K562 (cell line): Measurements from ENCODE around the gene NDRG4. TPM values are rescaled to one million over a fixed set of nuclear protein-coding genes. Genes with fewer than 3 reads are reported as not detected.
A peak's percentile ranks its signal among the peaks of the same experiment; 100 is the strongest.

ENCODE experiments used
- CEBPZ ChIP-seq: fragments of 150-350 bp; IDR thresholded peaks from 2 replicates; pipeline ENCODE4 v1.6.1; 2014; ENCODE audit warnings: low read depth, mild to moderate bottlenecking, low read length, borderline replicate concordance
- CTBP1 ChIP-seq: fragments of 450-650 bp; IDR thresholded peaks from 2 replicates; pipeline ENCODE4 v1.6.1; 2016; ENCODE audit warnings: borderline replicate concordance
- ELF4 ChIP-seq: fragments of 450-650 bp; formaldehyde crosslinking; IDR thresholded peaks from 2 replicates; pipeline ENCODE4 v1.4.0; 2022; ENCODE audit warnings: missing genetic modification characterization
- FOS ChIP-seq: IDR thresholded peaks from 3 replicates; pipeline ENCODE4 v1.6.1; 2011; ENCODE audit not compliant: insufficient read length; ENCODE audit errors: extremely low read depth
- FOXJ3 ChIP-seq: sonication (generic); formaldehyde crosslinking; IDR thresholded peaks from 2 replicates; pipeline ENCODE4 v1.4.0; 2020; ENCODE audit warnings: mild to moderate bottlenecking, missing genetic modification reagents
- KLF16 ChIP-seq: IDR thresholded peaks from 2 replicates; pipeline ENCODE4 v1.6.1; 2016; ENCODE audit warnings: antibody characterized with exemption
- L3MBTL2 ChIP-seq: fragments of 450-650 bp; IDR thresholded peaks from 2 replicates; pipeline ENCODE4 v1.6.1; 2016; ENCODE audit warnings: mild to moderate bottlenecking, moderate library complexity
- MYBL2 ChIP-seq, 2 experiments: fragments of 450-650 bp in 1 of 2; sonication (generic) in 1 of 2; formaldehyde crosslinking in 1 of 2; IDR thresholded peaks; 2 replicates each; pipeline versions ENCODE4 v1.6.1 to v1.8.1; 2017 to 2022; ENCODE audit warnings: borderline replicate concordance in 1 of 2, inconsistent platforms in 1 of 2, low read depth in 1 of 2, mild to moderate bottlenecking in 1 of 2, missing genetic modification reagents in 1 of 2, moderate library complexity in 1 of 2
- NCOA4 ChIP-seq: fragments of 450-650 bp; IDR thresholded peaks from 2 replicates; pipeline ENCODE4 v1.6.1; 2018; ENCODE audit warnings: mild to moderate bottlenecking; ENCODE audit not compliant: partially characterized antibody
- PBX2 ChIP-seq, 2 experiments: IDR thresholded peaks in 1 of 2; conservative IDR thresholded peaks in 1 of 2; 2 replicates each; pipeline ENCODE4 v1.6.1; 2016; ENCODE audit warnings: low read depth in 2 of 2, mild to moderate bottlenecking in 1 of 2, missing compliant biosample characterization in 1 of 2, missing genetic modification characterization in 1 of 2, moderate library complexity in 1 of 2
- PHF21A ChIP-seq: fragments of 450-650 bp; IDR thresholded peaks from 2 replicates; pipeline ENCODE4 v1.6.1; 2017; ENCODE audit warnings: low read depth, borderline replicate concordance
- POLR3G ChIP-seq: IDR thresholded peaks from 2 replicates; pipeline ENCODE4 v1.6.1; 2011; ENCODE audit not compliant: insufficient read length, insufficient replicate concordance; ENCODE audit errors: extremely low read depth
- RAD51 ChIP-seq: fragments of 450-650 bp; IDR thresholded peaks from 2 replicates; pipeline ENCODE4 v1.7.1; 2016; ENCODE audit warnings: low read depth, mild to moderate bottlenecking, borderline replicate concordance
- TARDBP ChIP-seq: fragments of 450-650 bp; IDR thresholded peaks from 2 replicates; pipeline ENCODE4 v1.6.1; 2016
- TSC22D4 ChIP-seq: fragments of 450-650 bp; IDR thresholded peaks from 2 replicates; pipeline ENCODE4 v1.6.1; 2016; ENCODE audit warnings: missing genetic modification characterization, missing biosample characterization, control low read depth
- UBTF ChIP-seq, 2 experiments: IDR thresholded peaks; 2 replicates each; pipeline ENCODE4 v1.6.1; 2012; ENCODE audit warnings: improper control_type of control experiment in 2 of 2, low read depth in 2 of 2, low read length in 2 of 2, borderline replicate concordance in 1 of 2
- YBX1 ChIP-seq: fragments of 450-650 bp; IDR thresholded peaks from 2 replicates; pipeline ENCODE4 v1.7.1; 2016; ENCODE audit warnings: mild to moderate bottlenecking
- ZC3H11A ChIP-seq: IDR thresholded peaks from 2 replicates; pipeline ENCODE4 v1.6.1; 2012; ENCODE audit warnings: low read depth, low read length, improper control_type of control experiment
- ZNF695 ChIP-seq: fragments of 450-650 bp; formaldehyde crosslinking; IDR thresholded peaks from 2 replicates; pipeline ENCODE4 v1.4.0; 2020; ENCODE audit warnings: mild to moderate bottlenecking, moderate library complexity
- polyA plus RNA-seq, 8 experiments: library from polyadenylated mRNA; depleted of rRNA in 4 of 8; stranded (reverse) in 5 of 8; unstranded in 3 of 8; fragments of >200 nt; fragmentation: Nextera tagmentation in 2 of 8; fragmentation: Illumina TruSeq in 1 of 8; extraction: Ambion mirVana in 2 of 8; extraction: Trizol in 1 of 8; gene quantifications; 2 replicates each; pipeline versions ENCODE4 v1.2.1 to v1.2.3, GENCODE V29; 2011 to 2014; ENCODE audit warnings: inconsistent platforms in 1 of 8, missing spikeins in 1 of 8
- total RNA-seq, 7 experiments: library from RNA; depleted of rRNA in 6 of 7; stranded (reverse); fragments of >200 nt in 6 of 7; fragmentation: Illumina TruSeq in 2 of 7; extraction: Trizol in 2 of 7; gene quantifications; 2 replicates each; pipeline versions ENCODE4 v1.2.1 to v1.2.3, GENCODE V29; 2011 to 2021; ENCODE audit warnings: low replicate concordance in 1 of 7

Gene NDRG4
- total and polyA plus RNA-seq, 9 of the 15 experiments (the other 6 are each of a cell fraction or from before 2014, with no cell fraction given): 0.06 to 0.95 (median 0.28) TPM

- no peak; the same call in 1 of the 2 replicates for TF ChIP-seq L3MBTL2
- TF ChIP-seq TSC22D4 (tag): no peak
- TF ChIP-seq MYBL2 (IDR thresholded peaks at IDR 0.05; ENCODE audit: low read depth): no peak
- no peak for TF ChIP-seq MYBL2 (CRISPR knock-in tag; IDR thresholded peaks at IDR 0.05; ENCODE audit: borderline replicate concordance)
- peak; percentile 52 for TF ChIP-seq FOS
- TF ChIP-seq CTBP1: peak; percentile 52; the same call in 1 of the 2 replicates
- TF ChIP-seq TARDBP: no peak
- no peak for TF ChIP-seq FOXJ3
- peak; percentile 16; the same call in 1 of the 2 replicates for TF ChIP-seq ELF4 (CRISPR knock-in tag)
- no peak for TF ChIP-seq RAD51
- no peak for TF ChIP-seq PHF21A
- TF ChIP-seq POLR3G: no peak
- TF ChIP-seq UBTF (IDR thresholded peaks at IDR 0.05; ENCODE audit: borderline replicate concordance in 1 of 2, low read depth in 2 of 2, low read length in 2 of 2): no peak
- no peak for TF ChIP-seq ZC3H11A
- no peak for TF ChIP-seq NCOA4
- TF ChIP-seq ZNF695 (CRISPR knock-in tag): no peak
- no peak for TF ChIP-seq CEBPZ
- TF ChIP-seq PBX2 (CRISPR knock-in tag; IDR thresholded peaks at IDR 0.05; ENCODE audit: low read depth): no peak
- TF ChIP-seq PBX2 (tag; conservative IDR thresholded peaks at IDR 0.05; ENCODE audit: low read depth): peak; percentile 47
- no peak for TF ChIP-seq YBX1
- no peak for TF ChIP-seq KLF16
These were observed 40.4 kb upstream of the NDRG4 start (continued) for GRCh38 chr16:58459344-58460218.
